NOMO-1 treated with dmso at 0.1 percent for 144 hours (cell line): ENCODE measurements around the gene NUMA1.

Source experiments
- DNase-seq: peaks from one replicate; lab custom pipeline; 2025; ENCODE audit not compliant: unreplicated experiment; lab: John Stamatoyannopoulos, UW

NUMA1 gene

GRCh38 chr11:72015511-72016061 is 64.8 kb downstream of the NUMA1 start:
- DNase-seq, result no peak

DNA sequence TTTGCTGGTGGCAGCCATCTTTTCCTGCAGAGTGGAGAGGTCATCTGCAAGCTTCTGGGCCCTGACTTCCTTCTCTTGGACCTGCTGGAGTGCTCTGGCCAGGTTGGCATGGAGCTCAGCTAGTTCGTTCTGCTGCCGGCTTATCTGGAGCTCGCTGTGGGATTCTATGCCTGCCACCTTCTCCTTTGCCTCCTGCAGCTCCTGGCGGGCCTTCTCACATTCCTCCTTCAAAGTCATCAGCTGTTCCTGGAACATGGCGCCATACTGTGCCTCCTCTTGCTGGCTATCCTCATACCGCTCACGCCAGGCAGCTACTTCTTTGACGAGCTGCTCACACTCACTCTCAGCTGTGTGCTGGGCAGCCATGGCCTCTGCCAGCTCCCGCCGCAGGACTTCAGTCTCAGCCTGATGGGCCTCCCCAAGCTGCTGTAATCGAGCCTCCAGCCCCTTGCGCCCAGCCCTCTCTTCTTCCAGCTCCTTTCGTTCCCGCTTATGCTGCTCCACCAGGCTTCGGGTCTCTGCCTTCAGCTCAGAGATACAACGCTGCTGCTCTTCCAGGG is 65.5 kb downstream of the NUMA1 start:
- no peak for DNase-seq

DNA sequence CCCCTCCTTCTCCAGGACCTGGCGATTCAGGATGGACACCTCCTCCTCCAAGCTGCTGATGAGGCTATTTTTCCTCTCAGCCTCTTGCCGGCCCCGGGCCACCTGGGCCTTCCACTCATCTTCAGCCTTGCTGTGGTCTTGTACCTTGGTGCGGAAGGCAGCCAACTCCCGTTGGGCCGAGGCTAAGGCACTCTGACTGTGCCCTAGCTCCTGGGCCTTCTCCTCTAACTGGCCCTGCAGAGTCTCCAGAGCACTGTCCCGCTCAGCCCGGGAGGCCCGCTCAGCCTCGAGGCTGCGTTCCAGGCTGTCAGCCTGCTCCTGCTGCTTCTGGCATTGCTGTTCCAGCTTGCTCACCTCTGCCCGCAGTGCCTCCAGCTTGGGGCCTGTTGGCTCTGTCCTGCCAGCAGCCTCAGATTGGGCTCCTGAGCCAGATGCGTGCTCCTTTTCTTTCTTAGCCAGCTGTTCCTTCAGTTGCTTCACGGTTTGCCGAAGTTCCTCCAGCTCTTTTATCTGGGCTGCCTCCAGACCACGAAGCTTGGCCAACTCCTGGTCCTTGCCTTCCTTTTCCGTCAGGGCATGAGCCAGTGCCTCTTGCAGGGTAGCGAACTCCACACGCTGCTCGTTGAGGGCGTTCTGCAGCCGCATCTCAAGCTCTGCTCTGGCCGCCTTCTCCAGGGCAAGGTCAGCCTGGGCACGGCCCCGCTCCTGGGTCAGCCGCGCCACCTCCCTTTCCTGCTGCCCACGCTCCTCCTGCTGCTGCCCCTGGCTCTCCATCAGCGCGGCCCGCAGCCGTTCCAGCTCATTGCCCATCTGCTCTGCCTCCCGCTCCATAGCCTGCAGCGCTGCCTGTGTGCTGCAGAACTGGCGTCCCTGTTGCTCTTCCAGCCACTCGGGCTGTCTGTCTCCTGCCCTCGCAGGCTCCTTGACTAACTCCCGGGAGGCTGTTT is 66.3 kb downstream of the NUMA1 start:
- DNase-seq, result no peak

GRCh38 chr11:72012897-72013721 is 67.2 kb downstream of the NUMA1 start:
- DNase-seq, result no peak

- no peak for DNase-seq
Observed at GRCh38 chr11:72012091-72012630, 68.2 kb downstream of the NUMA1 start.

GRCh38 chr11:72010529-72011233 is 69.7 kb downstream of the NUMA1 start:
- DNase-seq, result no peak

- no peak for DNase-seq
Observed at GRCh38 chr11:72009156-72009555, 71.2 kb downstream of the NUMA1 start.

DNA sequence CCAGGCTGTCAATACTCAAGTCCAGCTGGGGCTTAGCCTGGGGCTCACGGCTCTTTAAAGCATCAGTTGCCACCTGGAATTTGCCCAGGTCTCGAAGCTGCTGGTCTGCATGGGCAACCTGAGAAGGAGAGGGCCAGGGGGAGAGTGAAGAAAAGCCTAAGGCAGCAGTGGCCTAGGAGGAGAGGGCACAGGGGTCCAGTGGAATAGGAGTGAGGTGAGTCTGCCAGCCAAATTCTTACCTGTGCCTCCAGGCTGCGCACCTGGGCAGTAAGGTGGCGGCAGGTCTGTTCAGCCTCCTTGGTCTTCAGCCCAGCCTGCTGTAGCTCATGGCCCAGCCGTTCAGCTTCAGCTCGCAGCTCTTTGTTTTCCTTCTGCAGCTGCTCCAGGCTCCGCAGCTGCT is 71.6 kb downstream of the NUMA1 start:
- DNase-seq, result no peak

DNA sequence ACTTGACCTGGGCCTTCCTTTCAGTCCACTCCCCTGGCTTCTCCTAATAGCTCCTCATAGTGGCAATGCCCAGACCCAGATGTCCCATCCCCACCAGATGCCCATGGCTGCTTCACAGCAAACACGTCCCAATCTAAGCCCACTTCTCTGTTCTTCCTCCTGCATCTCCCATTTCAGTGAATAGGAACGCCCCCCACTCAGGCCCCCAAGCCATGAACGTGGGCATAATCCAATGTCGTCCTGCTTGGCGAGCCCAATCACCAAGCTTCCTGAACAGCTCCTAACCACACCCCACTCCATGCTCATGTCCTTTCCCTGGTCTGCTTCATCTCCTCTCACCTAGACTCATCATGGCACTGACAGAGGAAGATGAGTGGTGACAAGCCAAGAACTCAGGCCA is 72.8 kb downstream of the NUMA1 start:
- DNase-seq, result no peak

DNA sequence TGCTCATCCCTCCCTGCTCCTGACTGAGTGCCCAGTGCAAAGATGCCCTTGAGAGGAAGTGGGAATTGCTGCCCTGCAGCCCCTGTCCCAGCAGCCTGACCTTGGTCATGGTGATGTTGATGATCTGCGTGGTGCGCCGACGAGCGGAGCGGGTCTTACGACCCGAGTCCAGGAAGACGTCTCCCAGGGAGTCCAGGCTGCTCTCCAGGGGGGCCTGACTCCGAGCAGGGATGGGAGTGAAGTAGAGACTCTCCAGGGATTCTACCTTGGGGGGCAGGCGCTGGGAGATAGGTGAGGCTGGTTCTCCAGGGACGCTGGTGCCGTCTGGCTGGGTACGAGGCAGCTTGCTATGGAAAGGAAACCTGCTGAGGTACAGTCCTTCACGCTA is 73.3 kb downstream of the NUMA1 start:
- no peak for DNase-seq

GRCh38 chr11:72006309-72007088 is 73.8 kb downstream of the NUMA1 start:
- no peak for DNase-seq

DNA sequence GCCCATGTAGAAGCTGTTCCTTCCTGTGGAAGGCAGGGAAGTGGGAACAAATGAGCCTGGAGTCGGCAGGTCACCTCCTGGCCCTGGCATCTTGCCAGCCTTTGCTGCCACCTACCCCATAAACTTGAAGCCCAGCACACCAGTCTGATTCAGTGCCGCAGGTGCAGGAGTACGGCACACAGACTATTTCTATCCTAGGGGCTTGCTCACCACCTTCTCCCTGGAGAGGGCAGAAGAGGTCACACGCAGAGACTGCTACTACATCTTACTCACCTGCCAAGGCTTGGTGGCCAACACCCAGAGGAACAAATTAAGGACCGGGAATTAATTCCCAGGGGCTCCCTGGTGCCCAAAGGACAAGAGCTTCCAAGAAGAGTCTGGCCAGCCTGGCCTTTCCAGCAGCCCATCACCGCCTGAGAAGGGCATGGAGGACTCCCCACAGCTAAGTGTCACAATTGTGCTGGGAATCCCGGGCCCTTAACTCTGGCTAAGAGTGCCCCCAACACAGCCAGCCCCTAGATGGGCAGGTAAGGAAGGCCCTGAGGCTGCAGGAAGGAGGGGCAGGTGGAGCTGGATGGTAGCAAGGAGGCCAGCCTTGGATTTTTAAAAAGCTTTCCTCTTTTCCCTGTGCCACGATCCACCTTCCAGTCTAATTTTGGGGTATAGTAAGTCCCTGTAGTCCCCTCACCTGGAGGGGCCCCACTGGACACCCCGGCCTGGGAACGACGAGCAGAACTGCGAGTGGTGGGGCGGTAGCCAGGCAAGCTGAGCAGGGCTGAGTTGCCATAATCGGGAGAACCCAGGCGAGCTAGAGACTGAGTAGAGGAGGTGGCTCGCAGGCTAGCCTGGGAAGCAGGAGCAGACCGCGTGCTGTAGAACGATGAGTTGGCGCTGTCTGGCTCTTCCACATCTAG is 74.7 kb downstream of the NUMA1 start:
- DNase-seq, result no peak

DNA sequence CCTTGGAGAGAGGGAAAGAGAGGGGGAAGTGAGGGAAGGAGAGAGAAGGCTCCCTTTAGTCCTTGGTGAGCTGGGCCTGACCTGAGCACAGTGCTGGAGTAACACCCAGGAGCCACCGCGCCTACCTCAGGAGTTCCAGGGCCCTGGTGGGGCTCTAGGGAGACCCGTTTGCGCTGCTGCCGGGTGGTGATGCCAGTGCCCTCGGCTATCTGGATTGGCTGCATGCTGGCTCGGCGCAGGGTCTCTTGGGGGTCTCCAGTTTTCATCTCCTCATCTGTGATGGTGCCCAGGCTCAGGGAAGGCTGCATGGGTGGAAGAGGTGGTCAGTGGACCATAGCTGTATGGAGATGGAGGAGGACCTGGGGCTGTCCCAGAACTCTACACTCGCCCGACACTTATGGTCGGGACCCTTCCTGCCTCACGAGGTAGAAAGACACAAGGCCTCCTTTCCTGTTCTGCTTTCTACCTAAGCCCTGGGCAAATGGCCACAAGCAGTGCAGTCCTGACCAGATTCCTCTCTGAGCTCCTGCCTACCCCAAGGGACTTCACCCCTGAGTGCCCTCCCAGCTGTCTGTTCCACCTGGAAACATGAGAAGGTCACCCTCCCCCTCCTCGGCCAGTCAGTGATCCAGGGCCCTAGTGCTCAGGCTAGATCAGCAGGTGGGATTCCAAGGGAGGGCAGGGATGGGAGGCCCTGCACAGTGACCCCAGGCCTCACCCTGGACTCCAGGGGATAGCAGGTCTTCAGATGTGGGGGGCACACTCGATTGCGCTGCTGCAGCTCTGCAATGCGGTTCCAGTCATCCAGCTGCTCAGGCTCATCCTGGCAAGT is 75.6 kb downstream of the NUMA1 start:
- DNase-seq, result no peak

DNA sequence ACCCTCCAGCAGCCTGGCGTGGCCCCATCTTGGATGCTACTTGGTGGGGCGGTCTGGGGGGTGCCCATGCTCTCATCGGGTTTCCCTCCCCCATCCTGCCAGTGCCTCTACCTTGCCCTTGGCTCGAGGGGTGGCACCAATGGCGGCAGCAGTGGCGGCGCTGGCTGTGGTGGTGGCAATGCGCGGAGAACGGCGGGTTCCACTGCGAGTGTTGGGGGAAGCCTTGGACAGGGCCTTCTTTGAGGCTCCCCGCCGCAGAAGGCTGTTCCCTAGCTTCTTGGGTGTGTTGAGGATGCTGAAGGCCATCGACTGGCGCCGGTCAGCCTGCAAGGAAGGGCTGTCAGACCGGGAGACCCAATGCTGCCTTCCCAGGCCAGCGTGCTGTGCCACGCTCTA is 76.6 kb downstream of the NUMA1 start:
- DNase-seq, result no peak

- no peak for DNase-seq
Observed at GRCh38 chr11:72002841-72003775, 77.2 kb downstream of the NUMA1 start.

DNA sequence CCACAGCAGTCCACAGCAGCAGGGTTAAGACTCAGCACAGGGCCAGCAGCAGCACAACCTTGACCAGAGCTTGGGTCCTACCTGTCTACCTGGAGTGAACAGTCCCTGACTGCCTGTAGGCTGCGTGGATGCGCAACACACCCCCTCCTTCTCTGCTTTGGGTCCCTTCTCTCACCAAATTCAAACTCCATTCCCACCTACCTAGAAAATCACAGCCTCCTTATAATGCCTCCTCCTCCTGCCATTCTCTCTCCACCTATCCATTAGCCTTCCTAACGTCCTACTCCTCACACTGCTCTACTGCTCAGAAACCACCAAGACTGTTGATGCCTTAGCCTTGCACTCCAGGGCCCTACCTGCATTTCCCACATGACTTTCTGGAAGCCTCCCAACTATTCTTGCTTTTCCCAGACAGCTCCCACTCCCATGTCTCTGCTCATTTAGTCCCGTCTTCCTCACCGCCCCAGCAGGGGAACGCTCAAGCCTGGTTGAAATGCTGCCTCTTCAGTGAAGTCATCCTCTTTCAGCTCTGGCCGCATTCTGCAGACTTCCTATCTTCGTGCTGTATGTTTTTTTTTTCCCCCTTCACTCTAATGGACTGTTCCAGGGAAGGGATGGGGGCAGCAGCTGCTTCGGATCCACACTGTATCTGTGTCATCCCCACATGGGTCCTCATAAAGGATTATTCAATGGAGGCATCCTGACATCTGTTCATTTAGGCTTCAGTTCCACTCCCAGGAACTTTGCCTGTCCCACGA is 78.3 kb downstream of the NUMA1 start:
- DNase-seq, result no peak
